Keratinocyte (primary cell): ENCODE data around the gene DLAT.

ENCODE experiments used
- EZH2 ChIP-seq: IDR thresholded peaks from one replicate; pipeline ENCODE4 v1.6.1; 2012; ENCODE audit warnings: inconsistent platforms, mild to moderate bottlenecking, low read length, moderate library complexity
- TF ChIP-seq, protein P1 (sequence below), 3 experiments: IDR thresholded peaks in 1 of 3; conservative IDR thresholded peaks in 1 of 3; optimal IDR thresholded peaks in 1 of 3; 2 replicates in 2 of 3; 3 replicates in 1 of 3; pipeline versions ENCODE3 to v1.5.1; 2011; ENCODE audit warnings: low read length in 3 of 3, mild to moderate bottlenecking in 3 of 3, moderate library complexity in 2 of 3, control low read depth in 1 of 3, inconsistent platforms in 1 of 3; ENCODE audit not compliant: insufficient read depth in 2 of 3; ENCODE audit errors: extremely low read depth in 1 of 3

- TF ChIP-seq, protein P1, sequence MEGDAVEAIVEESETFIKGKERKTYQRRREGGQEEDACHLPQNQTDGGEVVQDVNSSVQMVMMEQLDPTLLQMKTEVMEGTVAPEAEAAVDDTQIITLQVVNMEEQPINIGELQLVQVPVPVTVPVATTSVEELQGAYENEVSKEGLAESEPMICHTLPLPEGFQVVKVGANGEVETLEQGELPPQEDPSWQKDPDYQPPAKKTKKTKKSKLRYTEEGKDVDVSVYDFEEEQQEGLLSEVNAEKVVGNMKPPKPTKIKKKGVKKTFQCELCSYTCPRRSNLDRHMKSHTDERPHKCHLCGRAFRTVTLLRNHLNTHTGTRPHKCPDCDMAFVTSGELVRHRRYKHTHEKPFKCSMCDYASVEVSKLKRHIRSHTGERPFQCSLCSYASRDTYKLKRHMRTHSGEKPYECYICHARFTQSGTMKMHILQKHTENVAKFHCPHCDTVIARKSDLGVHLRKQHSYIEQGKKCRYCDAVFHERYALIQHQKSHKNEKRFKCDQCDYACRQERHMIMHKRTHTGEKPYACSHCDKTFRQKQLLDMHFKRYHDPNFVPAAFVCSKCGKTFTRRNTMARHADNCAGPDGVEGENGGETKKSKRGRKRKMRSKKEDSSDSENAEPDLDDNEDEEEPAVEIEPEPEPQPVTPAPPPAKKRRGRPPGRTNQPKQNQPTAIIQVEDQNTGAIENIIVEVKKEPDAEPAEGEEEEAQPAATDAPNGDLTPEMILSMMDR (optimal IDR thresholded peaks at IDR 0.05 in 1 of 3, IDR thresholded peaks at IDR 0.05 in 1 of 3, conservative IDR thresholded peaks at IDR 0.05 in 1 of 3; ENCODE audit: extremely low read depth in 1 of 3, insufficient read depth in 2 of 3, low read length in 3 of 3), result no peak
- TF ChIP-seq EZH2, result no peak
Measured at GRCh38 chr11:112023104-112023503, 2.1 kb upstream of the DLAT start.
